DND-41 (cell line): ENCODE results near the gene SST.

Source experiments
- CTCF ChIP-seq: IDR thresholded peaks from 2 replicates; pipeline ENCODE4 v1.5.1; 2012; ENCODE audit warnings: borderline replicate concordance, low read length, moderate library complexity, mild to moderate bottlenecking; ENCODE audit not compliant: poor library complexity, severe bottlenecking; ENCODE audit errors: extremely low read depth
- EZH2 ChIP-seq: IDR thresholded peaks from 3 replicates; pipeline ENCODE4 v1.6.1; 2012; ENCODE audit warnings: borderline replicate concordance, low read depth, mild to moderate bottlenecking, moderate library complexity, low read length, inconsistent platforms; ENCODE audit not compliant: severe bottlenecking

DNA sequence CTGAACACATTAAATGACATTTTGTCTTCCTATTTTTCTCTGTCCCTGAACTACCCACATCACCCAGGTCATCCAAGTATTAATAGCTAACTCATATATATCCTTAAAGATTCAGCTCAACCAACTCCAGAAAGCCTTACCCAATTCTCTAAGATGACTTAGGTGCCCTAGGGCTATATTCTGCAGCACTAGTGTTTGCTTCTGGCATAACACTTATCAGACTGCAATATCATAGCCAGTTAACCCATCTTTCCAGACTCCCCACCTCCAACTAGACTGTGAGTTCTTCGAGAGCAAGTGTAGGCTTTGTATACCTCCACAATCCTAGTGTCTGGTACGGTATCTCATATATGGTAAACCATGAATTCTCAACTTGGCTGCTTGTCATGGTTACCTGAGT is 50.7 kb downstream of the SST start:
- TF ChIP-seq CTCF (no peak), EZH2 (no peak)
